Measurements from ENCODE around the gene FAM149B1.
A peak's percentile ranks its signal among the peaks of the same experiment; 100 is the strongest.

FAM149B1 gene

GRCh38 chr10:73261362-73261995, 93.6 kb downstream of the FAM149B1 start:
- in situ Hi-C loops (cut with MboI; ENCODE audit: low pct_unique_long_range_greater_than_20kb, low sequenced_read_pairs, unreplicated experiment): loop anchor here (25.0 kb wide), 1 partner anchor 376 kb away; the partner anchor contains the start of gene MYOZ1

GRCh38 chr10:73262105-73262730, 94.3 kb downstream of the FAM149B1 start:
- TF ChIP-seq CTCF (IDR thresholded peaks at IDR 0.05; ENCODE audit: extremely low read depth, insufficient read depth, missing control alignments): no peak
- DNase-seq (ENCODE audit: low spot score): no peak
- in situ Hi-C loops (cut with MboI; ENCODE audit: low pct_unique_long_range_greater_than_20kb, low sequenced_read_pairs, unreplicated experiment): loop anchor here (25.0 kb wide), 1 partner anchor 375 kb away; the partner anchor contains the start of gene MYOZ1

More at GRCh38 chr10:73261362-73261995, 93.6 kb downstream of the FAM149B1 start:
- DNase-seq (ENCODE audit: low spot score): no peak
- no peak for TF ChIP-seq CTCF (IDR thresholded peaks at IDR 0.05; ENCODE audit: extremely low read depth, insufficient read depth, missing control alignments)

GRCh38 chr10:73262880-73263555, 95.1 kb downstream of the FAM149B1 start:
- no peak for TF ChIP-seq CTCF (IDR thresholded peaks at IDR 0.05; ENCODE audit: extremely low read depth, insufficient read depth, missing control alignments)
- in situ Hi-C loops (cut with MboI; ENCODE audit: low pct_unique_long_range_greater_than_20kb, low sequenced_read_pairs, unreplicated experiment): loop anchor here (25.0 kb wide), 1 partner anchor 374 kb away; the partner anchor contains the start of gene MYOZ1
- no peak for DNase-seq (ENCODE audit: low spot score)

GRCh38 chr10:73263693-73264347, 95.9 kb downstream of the FAM149B1 start:
- DNase-seq (ENCODE audit: low spot score): peak; percentile 24
- in situ Hi-C loops (cut with MboI; ENCODE audit: low pct_unique_long_range_greater_than_20kb, low sequenced_read_pairs, unreplicated experiment): loop anchor here (25.0 kb wide), 1 partner anchor 373 kb away; the partner anchor contains the start of gene MYOZ1
- peak; percentile 39 for TF ChIP-seq CTCF (IDR thresholded peaks at IDR 0.05; ENCODE audit: extremely low read depth, insufficient read depth, missing control alignments)

- no peak for TF ChIP-seq CTCF (IDR thresholded peaks at IDR 0.05; ENCODE audit: extremely low read depth, insufficient read depth, missing control alignments)
- DNase-seq (ENCODE audit: low spot score): no peak
- in situ Hi-C loops (cut with MboI; ENCODE audit: low pct_unique_long_range_greater_than_20kb, low sequenced_read_pairs, unreplicated experiment): loop anchor here (25.0 kb wide), 1 partner anchor 373 kb away; the partner anchor contains the start of gene MYOZ1
Measured at GRCh38 chr10:73264423-73264822, 96.5 kb downstream of the FAM149B1 start.

GRCh38 chr10:73281097-73281496, 113.2 kb downstream of the FAM149B1 start:
- in situ Hi-C loops (cut with MboI; ENCODE audit: low pct_unique_long_range_greater_than_20kb, low sequenced_read_pairs, unreplicated experiment): no loop called here
- DNase-seq (ENCODE audit: low spot score): no peak
- no peak for TF ChIP-seq CTCF (IDR thresholded peaks at IDR 0.05; ENCODE audit: extremely low read depth, insufficient read depth, missing control alignments)

All from GM13977 (cell line).